Measurements from ENCODE around the gene CDC42. TPM values are rescaled to one million over a fixed set of nuclear protein-coding genes. Genes with fewer than 3 reads are reported as not detected.

Gene CDC42
- total and polyA plus RNA-seq, 10 of the 15 experiments (the other 5 are each of a cell fraction or from before 2014, with no cell fraction given): 184 to 479 (median 326) TPM

DNA sequence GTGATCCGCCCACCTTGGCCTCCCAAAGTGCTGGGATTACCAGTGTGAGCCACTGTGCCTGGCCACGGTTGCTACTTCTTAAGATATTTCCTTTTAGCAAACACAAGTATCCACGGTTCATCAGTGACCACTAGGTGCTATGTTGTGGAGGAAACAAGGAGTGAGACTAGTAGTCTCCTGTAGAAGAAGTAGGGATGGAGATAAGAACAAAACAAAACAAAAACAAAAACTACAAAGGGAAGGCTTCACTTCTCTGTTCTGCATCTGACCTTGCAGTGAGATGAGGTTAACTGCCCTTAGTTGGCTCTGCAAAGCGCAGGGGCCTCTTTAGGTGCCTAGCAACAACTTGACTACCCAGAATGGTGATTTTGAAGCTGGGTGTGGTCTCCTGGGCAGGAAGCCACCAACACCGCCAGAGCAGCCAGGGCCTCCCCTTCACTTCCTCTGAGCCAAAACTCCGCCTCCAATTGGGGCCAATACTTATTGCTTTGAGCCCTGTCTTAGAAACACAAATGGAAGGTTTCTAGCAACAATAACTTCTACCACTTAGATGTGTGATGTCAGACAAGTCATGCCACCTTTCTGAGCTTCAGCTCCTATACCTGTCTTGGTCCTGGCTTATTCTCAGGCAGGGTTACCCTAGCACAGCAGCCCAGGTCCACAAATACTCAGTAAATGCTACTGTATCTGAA lies 12.8 kb upstream of the CDC42 start:
- ChIA-PET SMC1A (ENCODE audit: uncharacterized antibody, unreplicated experiment) (interaction anchor here (1.0 to 5.2 kb wide), 7 partner anchors 8 to 21 kb away, joined by 3 to 78 read pairs (median 6); partner anchors contain the start of gene CDC42), POLR2A (interaction anchor here (0.6 to 21.4 kb wide), 6 partner anchors 11 to 1671 kb away, joined by 4 to 325 read pairs (median 6); partner anchors contain the start of gene CDC42), CTCF (interaction anchor here (0.7 to 3.6 kb wide), 7 partner anchors 10 to 62 kb away, joined by 3 to 35 read pairs (median 5); partner anchors contain the start of gene CDC42), RAD21 (ENCODE audit: unreplicated experiment) (interaction anchor here (0.6 to 2.3 kb wide), 10 partner anchors 9 to 66 kb away, joined by 3 to 11 read pairs (median 8); partner anchors contain the start of gene CDC42)
- in situ Hi-C loops (cut with MboI): no loop called here
- H3K36me3 ChIP-seq (ENCODE audit: control insufficient read depth in 2 of 2, insufficient read depth in 2 of 2, low read length in 1 of 2): no peaks in the 10 kb centered on the region
- H3K4me1 ChIP-seq (ENCODE audit: control insufficient read depth, insufficient read depth, low read length): peaks cover 25% of the 10 kb centered on the region
- peak; percentile 97 for DNase-seq (ENCODE audit: low read depth, low spot score)
- peak; percentile 99 for FAIRE-seq
- no peaks in the 10 kb centered on the region for H3K9me3 ChIP-seq (replicated peaks; ENCODE audit: control insufficient read depth, insufficient read depth, low read length)
- H3K4me2 ChIP-seq (ENCODE audit: control insufficient read depth, insufficient read depth): peak overlapping the region; percentile 93
- no peaks in the 10 kb centered on the region for H3K27me3 ChIP-seq (replicated peaks in 1 of 2; ENCODE audit: control insufficient read depth in 2 of 2, insufficient read depth in 2 of 2, low read length in 1 of 2)
- 7% methylated on average over 6 of the region's 6 CpGs for WGBS (ENCODE audit: insufficient coverage, insufficient replicate concordance, low lambda C conversion rate, missing lambda C conversion rate)
- H3K27ac ChIP-seq (ENCODE audit: control insufficient read depth, insufficient read depth): peak overlapping the region; percentile 94
- BruUV-seq (replicated peaks): no TSS peak
- peak overlapping the region; percentile 33; the same call in 1 of the 2 replicates for H3K4me3 ChIP-seq
- ATAC-seq: peak; percentile 100
- no peaks in the 10 kb centered on the region for H3K79me2 ChIP-seq (ENCODE audit: control insufficient read depth, insufficient read depth, low read length)
- no peaks in the 10 kb centered on the region for H4K20me1 ChIP-seq (ENCODE audit: control insufficient read depth, insufficient read depth)
- peak overlapping the region; percentile 64 for H3K9ac ChIP-seq (ENCODE audit: control insufficient read depth, insufficient read depth, low read length)
- peak overlapping the region; percentile 78 for H2AFZ ChIP-seq (ENCODE audit: control insufficient read depth, low read depth, low read length)
- intact Hi-C loops (cut with micrococcal nuclease; ENCODE audit: unreplicated experiment): loop anchor here (2.0 to 10.0 kb wide), 2 partner anchors 15 to 1685 kb away; no protein-coding TSS in a partner anchor
- TF ChIP-seq EP300 (IDR thresholded peaks at IDR 0.05; ENCODE audit: borderline replicate concordance in 1 of 2, control insufficient read depth in 1 of 2, low read depth in 2 of 2, low read length in 2 of 2): no peak
- 0 out of 3 replicates have a peak, but pooled peaks have one; percentile 55 for TF ChIP-seq POU2F2 (IDR thresholded peaks at IDR 0.05; ENCODE audit: borderline replicate concordance, low read depth, low read length)
- no peak for TF ChIP-seq RELA (IDR thresholded peaks at IDR 0.05; ENCODE audit: borderline replicate concordance, partially characterized antibody)
- 0 out of 2 replicates have a peak, but pooled peaks have one; percentile 8 for TF ChIP-seq RAD21 (IDR thresholded peaks at IDR 0.05; ENCODE audit: insufficient read depth, low read depth, low read length)
- 0 out of 2 replicates have a peak, but pooled peaks have one; percentile 24 for TF ChIP-seq PAX5 (IDR thresholded peaks at IDR 0.05; ENCODE audit: borderline replicate concordance, low read depth, low read length)
- peak; percentile 46; the same call in 1 of the 2 replicates for TF ChIP-seq POLR2AphosphoS2 (IDR thresholded peaks at IDR 0.05; ENCODE audit: low read depth, low read length)
- peak; percentile 82 for TF ChIP-seq SPI1 (IDR thresholded peaks at IDR 0.05; ENCODE audit: borderline replicate concordance, insufficient read depth, low read depth, low read length)
- TF ChIP-seq, protein P1, sequence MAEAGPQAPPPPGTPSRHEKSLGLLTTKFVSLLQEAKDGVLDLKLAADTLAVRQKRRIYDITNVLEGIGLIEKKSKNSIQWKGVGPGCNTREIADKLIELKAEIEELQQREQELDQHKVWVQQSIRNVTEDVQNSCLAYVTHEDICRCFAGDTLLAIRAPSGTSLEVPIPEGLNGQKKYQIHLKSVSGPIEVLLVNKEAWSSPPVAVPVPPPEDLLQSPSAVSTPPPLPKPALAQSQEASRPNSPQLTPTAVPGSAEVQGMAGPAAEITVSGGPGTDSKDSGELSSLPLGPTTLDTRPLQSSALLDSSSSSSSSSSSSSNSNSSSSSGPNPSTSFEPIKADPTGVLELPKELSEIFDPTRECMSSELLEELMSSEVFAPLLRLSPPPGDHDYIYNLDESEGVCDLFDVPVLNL (IDR thresholded peaks at IDR 0.05; ENCODE audit: low read depth, low read length): no peak
- peak; percentile 41; the same call in 1 of the 2 replicates for TF ChIP-seq RBBP5 (conservative IDR thresholded peaks at IDR 0.05)
- no peak for TF ChIP-seq TARDBP (IDR thresholded peaks at IDR 0.05; ENCODE audit: borderline replicate concordance)
- TF ChIP-seq BRCA1 (IDR thresholded peaks at IDR 0.05; ENCODE audit: low read depth, low read length): no peak
- TF ChIP-seq HCFC1 (IDR thresholded peaks at IDR 0.05; ENCODE audit: low read length): no peak
- TF ChIP-seq, protein P2, sequence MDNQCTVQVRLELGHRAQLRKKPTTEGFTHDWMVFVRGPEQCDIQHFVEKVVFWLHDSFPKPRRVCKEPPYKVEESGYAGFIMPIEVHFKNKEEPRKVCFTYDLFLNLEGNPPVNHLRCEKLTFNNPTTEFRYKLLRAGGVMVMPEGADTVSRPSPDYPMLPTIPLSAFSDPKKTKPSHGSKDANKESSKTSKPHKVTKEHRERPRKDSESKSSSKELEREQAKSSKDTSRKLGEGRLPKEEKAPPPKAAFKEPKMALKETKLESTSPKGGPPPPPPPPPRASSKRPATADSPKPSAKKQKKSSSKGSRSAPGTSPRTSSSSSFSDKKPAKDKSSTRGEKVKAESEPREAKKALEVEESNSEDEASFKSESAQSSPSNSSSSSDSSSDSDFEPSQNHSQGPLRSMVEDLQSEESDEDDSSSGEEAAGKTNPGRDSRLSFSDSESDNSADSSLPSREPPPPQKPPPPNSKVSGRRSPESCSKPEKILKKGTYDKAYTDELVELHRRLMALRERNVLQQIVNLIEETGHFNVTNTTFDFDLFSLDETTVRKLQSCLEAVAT (IDR thresholded peaks at IDR 0.05): peak; percentile 81; the same call in 1 of the 2 replicates
- peak; percentile 53; the same call in 1 of the 2 replicates for TF ChIP-seq RFX5 (IDR thresholded peaks at IDR 0.05; ENCODE audit: low read depth, low read length)
- peak; percentile 97 for TF ChIP-seq ESRRA (IDR thresholded peaks at IDR 0.05; ENCODE audit: low read length)
- TF ChIP-seq YBX1 (IDR thresholded peaks at IDR 0.05): no peak
- peak; percentile 9 for TF ChIP-seq SIX5 (IDR thresholded peaks at IDR 0.05; ENCODE audit: low read depth, low read length, severe bottlenecking)
- TF ChIP-seq PAX8 (IDR thresholded peaks at IDR 0.05): no peak
- TF ChIP-seq, protein P3, sequence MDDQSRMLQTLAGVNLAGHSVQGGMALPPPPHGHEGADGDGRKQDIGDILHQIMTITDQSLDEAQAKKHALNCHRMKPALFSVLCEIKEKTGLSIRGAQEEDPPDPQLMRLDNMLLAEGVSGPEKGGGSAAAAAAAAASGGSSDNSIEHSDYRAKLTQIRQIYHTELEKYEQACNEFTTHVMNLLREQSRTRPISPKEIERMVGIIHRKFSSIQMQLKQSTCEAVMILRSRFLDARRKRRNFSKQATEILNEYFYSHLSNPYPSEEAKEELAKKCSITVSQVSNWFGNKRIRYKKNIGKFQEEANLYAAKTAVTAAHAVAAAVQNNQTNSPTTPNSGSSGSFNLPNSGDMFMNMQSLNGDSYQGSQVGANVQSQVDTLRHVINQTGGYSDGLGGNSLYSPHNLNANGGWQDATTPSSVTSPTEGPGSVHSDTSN (IDR thresholded peaks at IDR 0.05; ENCODE audit: insufficient replicate concordance, low read depth, low read length): peak; percentile 16

Data from GM12878 (cell line).